K562 (cell line): Measurements from ENCODE around the gene ANK2. TPM values are rescaled to one million over a fixed set of nuclear protein-coding genes. Genes with fewer than 3 reads are reported as not detected.

Experiments used
- polyA plus RNA-seq, 8 experiments: library from polyadenylated mRNA; depleted of rRNA in 4 of 8; stranded (reverse) in 5 of 8; unstranded in 3 of 8; fragments of >200 nt; fragmentation: Nextera tagmentation in 2 of 8; fragmentation: Illumina TruSeq in 1 of 8; extraction: Ambion mirVana in 2 of 8; extraction: Trizol in 1 of 8; gene quantifications; 2 replicates each; pipeline versions ENCODE4 v1.2.1 to v1.2.3, GENCODE V29; 2011 to 2014; ENCODE audit warnings: inconsistent platforms in 1 of 8, missing spikeins in 1 of 8
- total RNA-seq, 7 experiments: library from RNA; depleted of rRNA in 6 of 7; stranded (reverse); fragments of >200 nt in 6 of 7; fragmentation: Illumina TruSeq in 2 of 7; extraction: Trizol in 2 of 7; gene quantifications; 2 replicates each; pipeline versions ENCODE4 v1.2.1 to v1.2.3, GENCODE V29; 2011 to 2021; ENCODE audit warnings: low replicate concordance in 1 of 7
- TF ChIP-seq, protein P1 (sequence below), 2 experiments: fragments of 450-650 bp in 1 of 2; sonication (generic) in 1 of 2; formaldehyde crosslinking in 1 of 2; IDR thresholded peaks; 2 replicates each; pipeline versions ENCODE4 v1.7.1 to v1.9.0; 2016 to 2022; ENCODE audit warnings: inconsistent platforms in 1 of 2, mild to moderate bottlenecking in 1 of 2, missing genetic modification reagents in 1 of 2

Gene ANK2
- total and polyA plus RNA-seq, 9 of the 15 experiments (the other 6 are each of a cell fraction or from before 2014, with no cell fraction given): 0.07 to 0.24 TPM; not detected in 7

DNA sequence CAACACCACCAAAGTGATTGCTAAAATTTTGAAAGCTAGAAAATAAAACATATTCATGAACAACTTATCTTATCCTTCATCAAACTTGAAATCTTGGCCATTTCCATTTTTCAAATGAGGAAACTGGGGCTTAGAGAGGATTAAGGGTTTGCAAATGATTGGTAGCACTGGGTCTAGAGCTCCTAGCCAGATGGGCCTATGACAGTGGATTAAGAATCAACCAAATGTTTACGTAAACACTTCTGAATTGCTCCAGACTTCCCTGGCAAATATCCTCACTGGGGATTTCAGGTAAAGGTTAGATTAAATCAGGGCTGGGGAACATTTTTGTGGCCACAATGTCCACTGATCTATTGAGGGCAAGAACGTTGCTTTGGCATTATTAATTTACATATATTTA, 241.2 kb downstream of the ANK2 start (continued):
- TF ChIP-seq, protein P1, sequence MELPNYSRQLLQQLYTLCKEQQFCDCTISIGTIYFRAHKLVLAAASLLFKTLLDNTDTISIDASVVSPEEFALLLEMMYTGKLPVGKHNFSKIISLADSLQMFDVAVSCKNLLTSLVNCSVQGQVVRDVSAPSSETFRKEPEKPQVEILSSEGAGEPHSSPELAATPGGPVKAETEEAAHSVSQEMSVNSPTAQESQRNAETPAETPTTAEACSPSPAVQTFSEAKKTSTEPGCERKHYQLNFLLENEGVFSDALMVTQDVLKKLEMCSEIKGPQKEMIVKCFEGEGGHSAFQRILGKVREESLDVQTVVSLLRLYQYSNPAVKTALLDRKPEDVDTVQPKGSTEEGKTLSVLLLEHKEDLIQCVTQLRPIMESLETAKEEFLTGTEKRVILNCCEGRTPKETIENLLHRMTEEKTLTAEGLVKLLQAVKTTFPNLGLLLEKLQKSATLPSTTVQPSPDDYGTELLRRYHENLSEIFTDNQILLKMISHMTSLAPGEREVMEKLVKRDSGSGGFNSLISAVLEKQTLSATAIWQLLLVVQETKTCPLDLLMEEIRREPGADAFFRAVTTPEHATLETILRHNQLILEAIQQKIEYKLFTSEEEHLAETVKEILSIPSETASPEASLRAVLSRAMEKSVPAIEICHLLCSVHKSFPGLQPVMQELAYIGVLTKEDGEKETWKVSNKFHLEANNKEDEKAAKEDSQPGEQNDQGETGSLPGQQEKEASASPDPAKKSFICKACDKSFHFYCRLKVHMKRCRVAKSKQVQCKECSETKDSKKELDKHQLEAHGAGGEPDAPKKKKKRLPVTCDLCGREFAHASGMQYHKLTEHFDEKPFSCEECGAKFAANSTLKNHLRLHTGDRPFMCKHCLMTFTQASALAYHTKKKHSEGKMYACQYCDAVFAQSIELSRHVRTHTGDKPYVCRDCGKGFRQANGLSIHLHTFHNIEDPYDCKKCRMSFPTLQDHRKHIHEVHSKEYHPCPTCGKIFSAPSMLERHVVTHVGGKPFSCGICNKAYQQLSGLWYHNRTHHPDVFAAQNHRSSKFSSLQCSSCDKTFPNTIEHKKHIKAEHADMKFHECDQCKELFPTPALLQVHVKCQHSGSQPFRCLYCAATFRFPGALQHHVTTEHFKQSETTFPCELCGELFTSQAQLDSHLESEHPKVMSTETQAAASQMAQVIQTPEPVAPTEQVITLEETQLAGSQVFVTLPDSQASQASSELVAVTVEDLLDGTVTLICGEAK (IDR thresholded peaks at IDR 0.05): no peak
- TF ChIP-seq, protein P1 (CRISPR knock-in tag; IDR thresholded peaks at IDR 0.05): no peak
- TF ChIP-seq, all 486 proteins: peak for 0
